GM12873 (cell line): ENCODE measurements around the gene OGG1.

ENCODE experiments used
- TF ChIP-seq, protein P1 (sequence below): IDR thresholded peaks from 2 replicates; pipeline ENCODE4 v1.5.1; 2012; ENCODE audit warnings: low read depth, mild to moderate bottlenecking, moderate library complexity, low read length, control low read depth; ENCODE audit not compliant: insufficient read depth; ENCODE audit errors: missing control alignments

Gene OGG1

DNA sequence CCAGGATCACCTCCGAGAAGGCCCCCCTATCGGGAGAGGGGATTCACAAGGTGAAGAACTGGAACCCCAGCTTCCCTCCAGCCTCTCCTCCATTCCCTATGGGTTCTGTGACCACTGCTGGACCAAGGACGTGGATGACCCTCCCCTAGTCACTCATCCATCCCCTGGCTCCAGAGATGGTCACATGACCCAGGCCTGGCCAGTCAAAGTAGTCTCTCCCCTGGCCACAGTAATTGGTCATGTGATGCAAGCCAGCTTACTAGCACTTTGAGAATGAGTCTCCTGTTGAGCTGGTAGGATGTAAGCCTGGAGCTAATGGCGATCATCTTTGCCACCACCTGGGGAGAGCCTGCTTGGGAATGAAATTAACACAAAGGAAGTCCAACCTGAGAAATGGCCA lies 16.1 kb downstream of the OGG1 start:
- TF ChIP-seq, protein P1, sequence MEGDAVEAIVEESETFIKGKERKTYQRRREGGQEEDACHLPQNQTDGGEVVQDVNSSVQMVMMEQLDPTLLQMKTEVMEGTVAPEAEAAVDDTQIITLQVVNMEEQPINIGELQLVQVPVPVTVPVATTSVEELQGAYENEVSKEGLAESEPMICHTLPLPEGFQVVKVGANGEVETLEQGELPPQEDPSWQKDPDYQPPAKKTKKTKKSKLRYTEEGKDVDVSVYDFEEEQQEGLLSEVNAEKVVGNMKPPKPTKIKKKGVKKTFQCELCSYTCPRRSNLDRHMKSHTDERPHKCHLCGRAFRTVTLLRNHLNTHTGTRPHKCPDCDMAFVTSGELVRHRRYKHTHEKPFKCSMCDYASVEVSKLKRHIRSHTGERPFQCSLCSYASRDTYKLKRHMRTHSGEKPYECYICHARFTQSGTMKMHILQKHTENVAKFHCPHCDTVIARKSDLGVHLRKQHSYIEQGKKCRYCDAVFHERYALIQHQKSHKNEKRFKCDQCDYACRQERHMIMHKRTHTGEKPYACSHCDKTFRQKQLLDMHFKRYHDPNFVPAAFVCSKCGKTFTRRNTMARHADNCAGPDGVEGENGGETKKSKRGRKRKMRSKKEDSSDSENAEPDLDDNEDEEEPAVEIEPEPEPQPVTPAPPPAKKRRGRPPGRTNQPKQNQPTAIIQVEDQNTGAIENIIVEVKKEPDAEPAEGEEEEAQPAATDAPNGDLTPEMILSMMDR, result no peak

DNA sequence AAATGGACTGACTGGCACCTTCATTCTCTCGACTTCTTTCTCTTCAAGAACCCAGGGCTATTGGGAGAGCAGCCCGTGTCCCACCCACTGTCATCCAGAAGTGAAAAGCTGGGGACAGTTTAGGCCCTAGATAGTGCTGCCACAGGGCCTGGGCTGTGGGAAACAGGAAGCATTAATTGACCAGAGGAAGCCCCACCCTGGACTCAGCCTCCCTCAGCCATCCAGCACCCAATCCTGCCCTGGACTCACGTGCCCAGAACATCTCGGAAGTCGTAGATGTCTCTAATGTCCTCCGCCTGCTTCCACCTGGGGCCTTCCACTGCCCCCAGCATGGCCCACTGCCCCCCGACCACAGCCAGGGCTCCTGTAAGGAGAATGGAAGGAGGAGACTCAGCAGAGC lies 17.7 kb downstream of the OGG1 start:
- TF ChIP-seq, protein P1, result no peak

DNA sequence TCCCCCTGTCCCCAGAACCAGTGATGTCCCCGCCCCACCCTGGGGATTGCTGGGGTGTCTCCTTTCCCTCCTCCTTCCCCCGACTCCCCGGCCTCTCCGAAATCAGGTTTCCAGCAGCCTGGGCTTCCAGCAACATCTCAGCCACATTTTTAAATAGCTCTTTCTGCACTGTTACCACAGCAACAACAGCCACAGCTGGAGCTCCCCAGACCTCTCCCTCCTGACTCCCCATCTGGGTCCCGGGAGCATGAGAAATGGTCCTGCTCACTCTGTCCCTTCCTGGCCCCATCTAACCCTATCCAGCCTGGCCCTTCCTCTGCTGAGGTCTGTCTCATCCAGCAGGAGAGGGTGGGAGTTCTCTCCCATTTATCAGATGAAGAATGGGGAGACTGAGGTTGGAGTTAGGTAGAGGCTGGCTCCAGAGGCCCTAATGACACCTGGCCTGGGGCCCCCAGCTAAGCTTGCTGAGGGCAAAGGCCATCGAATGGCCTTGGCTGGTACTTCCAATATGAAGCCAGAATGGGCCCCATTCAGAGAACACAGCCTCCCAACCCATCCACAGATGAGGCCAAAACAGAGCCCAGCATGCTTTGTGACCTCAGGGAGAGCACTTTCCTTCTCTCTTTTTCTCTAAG lies 18.5 kb downstream of the OGG1 start:
- TF ChIP-seq, protein P1, result no peak

DNA sequence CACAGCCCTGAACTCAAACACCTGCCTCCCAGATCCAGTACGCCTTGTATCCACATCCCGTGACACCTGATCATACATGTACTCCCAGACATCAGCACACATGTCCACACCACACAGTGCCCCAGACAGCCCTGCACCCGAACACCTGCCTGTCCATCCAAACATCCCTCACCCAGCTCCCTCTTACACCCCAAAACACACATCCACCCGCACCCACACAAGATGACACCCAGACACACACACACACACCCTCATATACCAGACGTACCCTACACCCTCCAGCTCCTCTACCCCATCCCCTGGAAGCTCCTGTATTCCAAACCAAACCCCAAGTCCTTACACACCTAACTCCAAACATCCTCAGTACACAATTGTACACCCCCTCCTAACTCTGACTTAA lies 19.3 kb downstream of the OGG1 start:
- TF ChIP-seq, protein P1, result no peak

DNA sequence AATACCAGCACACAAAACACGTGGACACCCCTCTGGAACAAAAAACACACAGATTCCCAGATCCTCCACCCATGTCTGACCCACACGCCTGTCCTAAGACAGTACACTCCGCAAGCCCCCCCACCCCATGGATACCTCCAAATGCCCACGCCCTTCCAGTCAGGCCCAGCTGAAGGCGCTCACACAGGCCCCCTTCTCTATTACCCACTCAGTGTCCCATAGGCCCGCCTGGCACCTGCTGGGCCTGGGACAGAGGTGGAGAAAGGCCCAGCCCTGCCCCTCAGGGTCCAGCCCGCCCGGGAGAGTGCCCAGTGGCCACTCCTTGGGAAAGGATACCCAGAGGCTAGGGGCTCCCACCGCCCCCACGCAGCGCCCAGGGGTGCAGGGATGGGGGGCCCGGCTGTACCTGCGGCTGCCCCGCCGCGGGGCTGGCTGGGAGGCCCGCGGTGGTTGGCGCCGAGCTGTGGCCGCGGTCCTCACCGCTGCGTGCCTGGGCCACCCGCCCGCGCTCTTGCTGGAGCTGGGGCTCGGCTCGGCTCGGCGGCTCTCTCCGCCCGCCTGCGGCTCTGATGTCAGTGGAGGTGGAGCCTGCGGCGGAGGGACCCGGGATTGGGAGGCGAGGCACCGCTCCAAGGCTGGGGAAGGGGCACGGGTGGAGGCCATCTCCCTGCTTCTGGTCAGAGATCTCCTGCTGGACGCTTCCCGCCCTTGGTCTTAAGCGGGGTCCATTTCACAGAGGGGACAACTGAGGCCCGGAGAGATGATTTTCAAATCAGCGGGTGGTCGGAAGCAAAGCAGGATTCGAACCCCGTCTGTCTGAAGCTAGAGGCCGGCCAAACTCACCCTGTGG lies 19.9 kb downstream of the OGG1 start, which contains the start of gene CAMK1:
Gene CAMK1, minus strand, starts transcription at position 522 of the 850 bp plus-strand sequence. CDS start 2,198 bp downstream, outside the sequence.
- TF ChIP-seq, protein P1, result no peak

DNA sequence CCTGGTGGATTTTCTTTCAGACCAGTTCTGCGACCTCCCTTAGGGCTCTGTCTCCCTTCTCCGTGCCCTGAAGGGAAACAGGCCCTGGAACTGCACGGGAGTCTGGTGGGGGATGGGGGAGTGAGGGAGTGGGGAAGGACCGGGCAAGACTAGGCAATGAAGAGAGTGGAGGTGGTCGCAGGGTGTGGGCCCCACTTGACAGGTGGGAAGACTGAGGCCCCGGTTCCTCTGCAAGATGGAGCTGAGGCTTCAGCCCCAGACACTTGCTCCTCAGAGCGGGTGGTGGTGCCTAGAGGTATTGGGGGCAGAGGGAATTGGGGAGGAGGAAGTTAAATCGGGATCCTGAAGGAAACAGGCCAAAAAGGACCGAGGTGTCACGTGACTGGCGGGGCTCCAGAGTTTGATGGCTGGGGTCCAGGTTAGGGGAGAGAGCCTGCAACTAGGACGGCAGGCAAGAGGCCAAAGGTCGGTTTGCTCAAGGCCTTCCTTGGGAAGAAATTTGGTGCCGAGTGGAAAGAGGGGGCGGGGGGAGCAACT lies 20.6 kb downstream of the OGG1 start:
- TF ChIP-seq, protein P1, result no peak
